Esophagus squamous epithelium (tissue), 4 donors: ENCODE measurements around the gene LRIG1.

Source experiments
- POLR2A ChIP-seq, 4 donors: fragments of 450-650 bp; IDR thresholded peaks; one replicate each; pipeline ENCODE4 v1.6.1; 2017; ENCODE audit warnings: antibody characterized with exemption in 4 of 4, mild to moderate bottlenecking in 4 of 4, moderate library complexity in 3 of 4
- TF ChIP-seq, protein P1 (sequence below), 6 experiments: fragments of 450-650 bp in 4 of 6; fragments of 200-600 bp in 2 of 6; sonication (generic) in 2 of 6; IDR thresholded peaks; one replicate each; pipeline ENCODE4 v1.5.1; 2016 to 2019; ENCODE audit warnings: antibody characterized with exemption in 6 of 6, mild to moderate bottlenecking in 4 of 6, moderate library complexity in 4 of 6

DNA sequence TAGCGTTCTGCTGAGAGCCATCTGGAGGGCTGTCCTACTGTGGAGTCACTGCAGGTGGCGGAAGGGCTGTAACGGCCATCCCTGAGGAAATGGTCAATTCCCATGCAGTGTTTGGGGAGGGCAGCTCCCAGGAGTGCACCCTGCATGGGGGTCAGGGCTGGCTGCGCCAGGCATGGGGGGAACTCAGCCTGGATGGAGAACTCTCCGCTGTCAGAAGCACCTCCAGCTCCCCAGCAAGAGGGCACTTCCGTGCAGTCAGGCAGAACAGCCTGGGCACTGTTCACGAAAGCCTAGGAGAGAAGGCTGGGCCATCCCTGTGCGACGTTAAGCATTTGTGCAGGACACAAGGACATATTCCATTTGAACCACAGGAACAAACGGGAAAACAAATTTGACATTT, 105.2 kb downstream of the LRIG1 start:
- TF ChIP-seq, protein P1, sequence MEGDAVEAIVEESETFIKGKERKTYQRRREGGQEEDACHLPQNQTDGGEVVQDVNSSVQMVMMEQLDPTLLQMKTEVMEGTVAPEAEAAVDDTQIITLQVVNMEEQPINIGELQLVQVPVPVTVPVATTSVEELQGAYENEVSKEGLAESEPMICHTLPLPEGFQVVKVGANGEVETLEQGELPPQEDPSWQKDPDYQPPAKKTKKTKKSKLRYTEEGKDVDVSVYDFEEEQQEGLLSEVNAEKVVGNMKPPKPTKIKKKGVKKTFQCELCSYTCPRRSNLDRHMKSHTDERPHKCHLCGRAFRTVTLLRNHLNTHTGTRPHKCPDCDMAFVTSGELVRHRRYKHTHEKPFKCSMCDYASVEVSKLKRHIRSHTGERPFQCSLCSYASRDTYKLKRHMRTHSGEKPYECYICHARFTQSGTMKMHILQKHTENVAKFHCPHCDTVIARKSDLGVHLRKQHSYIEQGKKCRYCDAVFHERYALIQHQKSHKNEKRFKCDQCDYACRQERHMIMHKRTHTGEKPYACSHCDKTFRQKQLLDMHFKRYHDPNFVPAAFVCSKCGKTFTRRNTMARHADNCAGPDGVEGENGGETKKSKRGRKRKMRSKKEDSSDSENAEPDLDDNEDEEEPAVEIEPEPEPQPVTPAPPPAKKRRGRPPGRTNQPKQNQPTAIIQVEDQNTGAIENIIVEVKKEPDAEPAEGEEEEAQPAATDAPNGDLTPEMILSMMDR (IDR thresholded peaks at IDR 0.05): no peak
- TF ChIP-seq POLR2A (IDR thresholded peaks at IDR 0.05): no peak
